HEK293 (cell line): ENCODE data around the gene ATP8B1.
"Not testable (repeated sequence)": the region's sequence is repeated elsewhere in the genome, so short reads cannot be mapped to it uniquely, and the experiment has no call there.

Source experiments
- CTCF ChIA-PET: fragments of 350-600 bp; formaldehyde crosslinking; extraction: SDS; loops from one replicate; lab custom pipeline; 2021; ENCODE audit warnings: antibody characterized with exemption; lab: Yijun Ruan, JAX
- POLR2A ChIA-PET: fragments of 300-600 bp; formaldehyde crosslinking; extraction: SDS; loops from one replicate; lab custom pipeline; 2020; ENCODE audit warnings: antibody characterized with exemption, inconsistent platforms; lab: Yijun Ruan, JAX
- H3K27ac ChIP-seq: fragments of 200-500 bp; sonication (Bioruptor generic); 2 replicates; pipeline ENCODE4 v1.5.1; 2014; ENCODE audit warnings: low read depth, low read length, control low read depth, inconsistent platforms; ENCODE audit errors: extremely low read depth
- H3K36me3 ChIP-seq, 2 experiments: fragments of 200-500 bp in 1 of 2; sonication (Bioruptor generic) in 1 of 2; 1 replicate in 1 of 2; 2 replicates in 1 of 2; pipeline ENCODE4 v1.5.1; 2014 to 2017; ENCODE audit warnings: inconsistent platforms in 2 of 2, low read length in 2 of 2; ENCODE audit not compliant: control insufficient read depth in 2 of 2, insufficient read depth in 1 of 2
- H3K4me1 ChIP-seq: fragments of 200-500 bp; sonication (Bioruptor generic); 2 replicates; pipeline ENCODE4 v1.5.1; 2014; ENCODE audit warnings: mild to moderate bottlenecking, low read length, inconsistent platforms; ENCODE audit not compliant: control insufficient read depth, insufficient read depth
- H3K4me3 ChIP-seq: 2 replicates; pipeline ENCODE4 v1.5.1; 2011; ENCODE audit warnings: low read depth, mild to moderate bottlenecking, control low read depth, low read length, moderate library complexity
- H3K9me3 ChIP-seq: fragments of 200-500 bp; sonication (Bioruptor generic); 2 replicates; pipeline ENCODE4 v1.5.1; 2014; ENCODE audit warnings: low read depth, low read length, inconsistent platforms; ENCODE audit not compliant: control insufficient read depth, insufficient read depth
- SP2 ChIP-seq: fragments of 450-650 bp; formaldehyde crosslinking; IDR thresholded peaks from 2 replicates; pipeline ENCODE4 v1.5.1; 2016; ENCODE audit warnings: missing biosample characterization, missing genetic modification characterization
- YY2 ChIP-seq: fragments of 450-650 bp; formaldehyde crosslinking; IDR thresholded peaks from 2 replicates; pipeline ENCODE4 v1.5.1; 2016; ENCODE audit warnings: missing biosample characterization, missing genetic modification characterization
- ZNF132 ChIP-seq: fragments of 450-650 bp; formaldehyde crosslinking; IDR thresholded peaks from 2 replicates; pipeline ENCODE4 v1.5.1; 2017; ENCODE audit warnings: missing biosample characterization, missing genetic modification characterization, borderline replicate concordance
- ZNF169 ChIP-seq: fragments of 450-650 bp; formaldehyde crosslinking; IDR thresholded peaks from 2 replicates; pipeline ENCODE4 v1.5.1; 2016; ENCODE audit warnings: missing biosample characterization, missing genetic modification characterization
- ZNF423 ChIP-seq: fragments of 450-650 bp; formaldehyde crosslinking; IDR thresholded peaks from 2 replicates; pipeline ENCODE4 v1.5.1; 2016; ENCODE audit warnings: missing biosample characterization, missing genetic modification characterization
- ZNF433 ChIP-seq: fragments of 450-650 bp; formaldehyde crosslinking; IDR thresholded peaks from 2 replicates; pipeline ENCODE4 v1.5.1; 2016; ENCODE audit warnings: missing biosample characterization, missing genetic modification characterization, low read depth
- TF ChIP-seq, protein P1 (sequence below): sonication (generic); formaldehyde crosslinking; IDR thresholded peaks from 2 replicates; pipeline ENCODE4 v1.8.1; 2022; ENCODE audit warnings: mild to moderate bottlenecking, moderate library complexity, missing genetic modification reagents
- TF ChIP-seq, protein P2 (sequence below): fragments of 450-650 bp; formaldehyde crosslinking; IDR thresholded peaks from 2 replicates; pipeline ENCODE4 v1.5.1; 2016; ENCODE audit warnings: missing biosample characterization, missing genetic modification characterization, borderline replicate concordance
- TF ChIP-seq, protein P3 (sequence below): fragments of 450-650 bp; formaldehyde crosslinking; optimal IDR thresholded peaks from 2 replicates; pipeline ENCODE3; 2016; ENCODE audit warnings: missing biosample characterization, mild to moderate bottlenecking, missing genetic modification characterization

Gene ATP8B1

DNA sequence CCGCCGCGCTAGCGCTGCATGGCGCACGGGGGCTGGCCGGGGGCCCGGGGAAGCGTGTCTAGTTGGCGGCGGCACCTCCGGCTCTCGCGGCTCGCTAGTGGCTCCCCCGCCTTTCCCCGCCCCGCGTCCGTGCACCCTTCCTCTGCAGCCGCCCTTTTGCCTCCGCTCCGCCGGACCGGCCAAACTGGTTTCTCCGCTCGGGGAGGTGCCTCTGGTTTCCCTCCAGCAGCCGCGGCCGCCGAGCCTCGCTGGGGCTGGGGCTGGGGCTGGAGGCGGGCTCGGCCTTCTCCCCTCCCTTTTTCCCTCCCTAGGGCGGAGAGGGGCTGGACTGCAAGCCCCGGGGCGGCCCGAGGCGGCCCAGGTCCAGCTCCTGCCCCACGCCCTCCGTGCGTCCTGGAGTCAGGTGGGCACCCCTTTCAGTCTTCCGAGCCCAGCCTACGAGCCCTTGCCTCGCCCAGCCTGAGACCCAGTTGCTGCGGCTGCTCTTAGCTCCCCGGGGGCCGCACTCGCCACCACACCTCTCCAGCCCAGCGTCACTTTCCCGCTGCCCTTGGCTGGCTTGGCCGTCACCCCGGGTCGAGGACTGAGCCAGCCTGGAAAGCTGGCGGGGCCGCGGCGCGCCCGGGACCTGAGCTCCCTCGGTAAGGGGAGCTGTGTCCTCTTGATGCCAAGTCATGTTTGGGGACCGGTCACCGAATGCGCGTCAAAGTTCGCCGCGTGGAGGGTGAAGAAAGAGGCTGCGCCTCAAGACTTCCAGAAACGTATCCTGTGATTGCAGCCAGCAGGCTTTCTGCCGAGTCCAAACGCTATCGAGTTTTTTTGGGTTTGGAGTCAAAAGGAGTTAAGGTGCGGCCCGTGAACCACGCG, at the start of gene ATP8B1 (continued):
- TF ChIP-seq, protein P1, sequence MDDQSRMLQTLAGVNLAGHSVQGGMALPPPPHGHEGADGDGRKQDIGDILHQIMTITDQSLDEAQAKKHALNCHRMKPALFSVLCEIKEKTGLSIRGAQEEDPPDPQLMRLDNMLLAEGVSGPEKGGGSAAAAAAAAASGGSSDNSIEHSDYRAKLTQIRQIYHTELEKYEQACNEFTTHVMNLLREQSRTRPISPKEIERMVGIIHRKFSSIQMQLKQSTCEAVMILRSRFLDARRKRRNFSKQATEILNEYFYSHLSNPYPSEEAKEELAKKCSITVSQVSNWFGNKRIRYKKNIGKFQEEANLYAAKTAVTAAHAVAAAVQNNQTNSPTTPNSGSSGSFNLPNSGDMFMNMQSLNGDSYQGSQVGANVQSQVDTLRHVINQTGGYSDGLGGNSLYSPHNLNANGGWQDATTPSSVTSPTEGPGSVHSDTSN = peak; percentile 57
- peak; percentile 86 for TF ChIP-seq SP2 (tag by site-specific recombination)
- TF ChIP-seq YY2 (tag by site-specific recombination) = no peak
- TF ChIP-seq, protein P2, sequence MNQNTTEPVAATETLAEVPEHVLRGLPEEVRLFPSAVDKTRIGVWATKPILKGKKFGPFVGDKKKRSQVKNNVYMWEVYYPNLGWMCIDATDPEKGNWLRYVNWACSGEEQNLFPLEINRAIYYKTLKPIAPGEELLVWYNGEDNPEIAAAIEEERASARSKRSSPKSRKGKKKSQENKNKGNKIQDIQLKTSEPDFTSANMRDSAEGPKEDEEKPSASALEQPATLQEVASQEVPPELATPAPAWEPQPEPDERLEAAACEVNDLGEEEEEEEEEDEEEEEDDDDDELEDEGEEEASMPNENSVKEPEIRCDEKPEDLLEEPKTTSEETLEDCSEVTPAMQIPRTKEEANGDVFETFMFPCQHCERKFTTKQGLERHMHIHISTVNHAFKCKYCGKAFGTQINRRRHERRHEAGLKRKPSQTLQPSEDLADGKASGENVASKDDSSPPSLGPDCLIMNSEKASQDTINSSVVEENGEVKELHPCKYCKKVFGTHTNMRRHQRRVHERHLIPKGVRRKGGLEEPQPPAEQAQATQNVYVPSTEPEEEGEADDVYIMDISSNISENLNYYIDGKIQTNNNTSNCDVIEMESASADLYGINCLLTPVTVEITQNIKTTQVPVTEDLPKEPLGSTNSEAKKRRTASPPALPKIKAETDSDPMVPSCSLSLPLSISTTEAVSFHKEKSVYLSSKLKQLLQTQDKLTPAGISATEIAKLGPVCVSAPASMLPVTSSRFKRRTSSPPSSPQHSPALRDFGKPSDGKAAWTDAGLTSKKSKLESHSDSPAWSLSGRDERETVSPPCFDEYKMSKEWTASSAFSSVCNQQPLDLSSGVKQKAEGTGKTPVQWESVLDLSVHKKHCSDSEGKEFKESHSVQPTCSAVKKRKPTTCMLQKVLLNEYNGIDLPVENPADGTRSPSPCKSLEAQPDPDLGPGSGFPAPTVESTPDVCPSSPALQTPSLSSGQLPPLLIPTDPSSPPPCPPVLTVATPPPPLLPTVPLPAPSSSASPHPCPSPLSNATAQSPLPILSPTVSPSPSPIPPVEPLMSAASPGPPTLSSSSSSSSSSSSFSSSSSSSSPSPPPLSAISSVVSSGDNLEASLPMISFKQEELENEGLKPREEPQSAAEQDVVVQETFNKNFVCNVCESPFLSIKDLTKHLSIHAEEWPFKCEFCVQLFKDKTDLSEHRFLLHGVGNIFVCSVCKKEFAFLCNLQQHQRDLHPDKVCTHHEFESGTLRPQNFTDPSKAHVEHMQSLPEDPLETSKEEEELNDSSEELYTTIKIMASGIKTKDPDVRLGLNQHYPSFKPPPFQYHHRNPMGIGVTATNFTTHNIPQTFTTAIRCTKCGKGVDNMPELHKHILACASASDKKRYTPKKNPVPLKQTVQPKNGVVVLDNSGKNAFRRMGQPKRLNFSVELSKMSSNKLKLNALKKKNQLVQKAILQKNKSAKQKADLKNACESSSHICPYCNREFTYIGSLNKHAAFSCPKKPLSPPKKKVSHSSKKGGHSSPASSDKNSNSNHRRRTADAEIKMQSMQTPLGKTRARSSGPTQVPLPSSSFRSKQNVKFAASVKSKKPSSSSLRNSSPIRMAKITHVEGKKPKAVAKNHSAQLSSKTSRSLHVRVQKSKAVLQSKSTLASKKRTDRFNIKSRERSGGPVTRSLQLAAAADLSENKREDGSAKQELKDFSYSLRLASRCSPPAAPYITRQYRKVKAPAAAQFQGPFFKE = no peak
- TF ChIP-seq, protein P3, sequence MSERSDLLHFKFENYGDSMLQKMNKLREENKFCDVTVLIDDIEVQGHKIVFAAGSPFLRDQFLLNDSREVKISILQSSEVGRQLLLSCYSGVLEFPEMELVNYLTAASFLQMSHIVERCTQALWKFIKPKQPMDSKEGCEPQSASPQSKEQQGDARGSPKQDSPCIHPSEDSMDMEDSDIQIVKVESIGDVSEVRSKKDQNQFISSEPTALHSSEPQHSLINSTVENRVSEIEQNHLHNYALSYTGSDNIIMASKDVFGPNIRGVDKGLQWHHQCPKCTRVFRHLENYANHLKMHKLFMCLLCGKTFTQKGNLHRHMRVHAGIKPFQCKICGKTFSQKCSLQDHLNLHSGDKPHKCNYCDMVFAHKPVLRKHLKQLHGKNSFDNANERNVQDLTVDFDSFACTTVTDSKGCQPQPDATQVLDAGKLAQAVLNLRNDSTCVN (tag by site-specific recombination) = peak; percentile 32

DNA sequence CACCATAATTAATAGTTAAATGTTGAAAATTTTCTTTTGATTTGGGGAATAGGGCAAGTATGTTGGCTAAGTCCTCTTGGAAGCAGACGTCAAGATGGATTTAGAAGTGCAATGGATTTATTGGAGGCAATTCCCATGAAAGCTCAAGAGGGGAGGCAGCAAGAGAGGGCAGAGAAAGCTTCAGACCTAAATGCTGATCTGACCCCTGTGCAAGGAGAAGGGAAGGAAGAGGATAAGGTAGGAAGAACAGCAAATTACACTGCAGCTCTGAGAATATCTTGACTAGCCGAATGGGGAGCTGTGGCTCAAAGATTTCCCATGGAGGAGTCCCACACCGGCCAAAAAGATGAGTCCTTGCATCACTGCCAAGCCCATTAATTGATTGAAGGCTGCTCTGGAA, 46.9 kb upstream of the ATP8B1 start:
- POLR2A ChIA-PET = interaction anchor here (0.7 kb wide), 1 partner anchor 103 kb away, joined by 4 read pairs; no protein-coding TSS in a partner anchor

DNA sequence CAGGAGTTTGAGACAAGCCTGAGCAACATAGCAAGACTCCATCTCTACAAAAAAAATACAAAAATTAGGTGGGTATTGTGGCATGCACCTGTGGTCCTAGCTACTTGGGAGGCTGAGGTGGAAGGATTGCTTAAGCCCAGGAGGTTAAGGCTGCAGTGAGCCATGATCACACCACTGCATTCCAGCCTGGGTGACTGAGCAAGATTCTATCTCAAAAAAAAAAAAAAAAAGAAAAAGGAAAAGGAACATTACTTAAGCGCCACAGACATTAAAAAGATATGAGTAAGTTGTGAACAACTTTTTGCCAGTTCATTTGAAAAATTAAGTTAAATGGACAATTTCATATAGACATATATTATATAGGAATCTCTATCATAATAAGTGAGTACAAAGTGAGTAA, 45.3 kb upstream of the ATP8B1 start:
- H3K4me3 ChIP-seq, H3K36me3 ChIP-seq, H3K9me3 ChIP-seq, POLR2A ChIA-PET, H3K27ac ChIP-seq, H3K4me1 ChIP-seq: not testable (repeated sequence)
- CTCF ChIA-PET = interaction anchor here (0.9 kb wide), 1 partner anchor 34 kb away, joined by 4 read pairs; no protein-coding TSS in a partner anchor

More for the DNA sequence above, 46.9 kb upstream of the ATP8B1 start:
- Histone ChIP-seq H3K4me3 (no peak overlapping the region), H3K4me1 (peaks cover 8% of the 10 kb centered on the region), H3K9me3 (no peaks in the 10 kb centered on the region), H3K27ac (no peak overlapping the region), H3K36me3 (no peaks in the 10 kb centered on the region)
- CTCF ChIA-PET = interaction anchor here (0.6 kb wide), 1 partner anchor 64 kb away, joined by 3 read pairs; no protein-coding TSS in a partner anchor
- TF ChIP-seq ZNF423 (tag by site-specific recombination) = no peak
- TF ChIP-seq ZNF169 (tag by site-specific recombination) = no peak
- peak; percentile 91 for TF ChIP-seq ZNF132
- TF ChIP-seq ZNF433 = no peak

DNA sequence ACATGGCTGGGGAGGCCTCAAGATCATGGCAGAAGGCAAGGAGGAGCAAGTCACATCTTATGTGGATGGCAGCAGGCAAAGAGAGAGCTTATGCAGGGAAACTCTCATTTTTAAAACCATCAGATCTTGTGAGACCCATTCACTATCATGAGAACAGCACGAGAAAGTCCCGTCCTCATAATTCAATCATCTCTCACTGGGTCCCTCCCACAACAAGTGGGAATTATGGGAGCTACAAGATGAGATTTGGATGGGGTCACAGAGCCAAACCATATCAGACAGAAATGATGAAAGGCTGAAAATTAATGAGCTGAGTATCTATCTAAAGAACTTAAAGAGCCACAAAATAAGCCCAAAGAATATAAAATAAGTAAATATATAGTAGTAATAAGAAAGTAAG, 44.3 kb upstream of the ATP8B1 start:
- H3K4me1 ChIP-seq, H3K4me3 ChIP-seq, POLR2A ChIA-PET, H3K27ac ChIP-seq, H3K36me3 ChIP-seq, H3K9me3 ChIP-seq: not testable (repeated sequence)
- CTCF ChIA-PET = interaction anchor here (0.6 to 2.6 kb wide), 3 partner anchors 12 to 140 kb away, joined by 3 to 11 read pairs (median 4); no protein-coding TSS in a partner anchor
